NCI-H2029 (cell line): ENCODE measurements around the gene PLCG2.
"Not testable (repeated sequence)": the region's sequence is repeated elsewhere in the genome, so short reads cannot be mapped to it uniquely, and the experiment has no call there.

Experiments
- DNase-seq: peaks from one replicate; lab custom pipeline; 2025; lab: John Stamatoyannopoulos, UW

Gene PLCG2

DNA sequence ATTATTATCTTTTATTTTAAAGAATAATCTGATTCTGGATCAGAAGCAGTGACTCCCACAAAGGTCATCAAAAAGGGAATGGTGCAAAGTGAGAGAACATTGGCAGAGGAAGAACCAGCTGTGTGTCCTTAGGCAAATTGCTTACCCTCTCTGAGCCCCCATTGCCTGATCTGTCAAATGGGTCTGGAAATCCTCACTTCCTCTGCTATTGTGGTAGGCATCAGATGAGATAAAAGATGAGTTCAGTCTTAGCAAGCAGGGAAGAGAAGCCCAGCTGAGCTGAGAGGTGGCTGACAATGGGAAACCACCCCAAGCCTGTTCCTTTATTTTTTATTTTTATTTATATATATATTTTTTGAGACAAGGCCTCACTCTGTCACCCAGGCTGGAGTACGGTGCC lies 24.2 kb upstream of the PLCG2 start:
- DNase-seq, result no peak

DNA sequence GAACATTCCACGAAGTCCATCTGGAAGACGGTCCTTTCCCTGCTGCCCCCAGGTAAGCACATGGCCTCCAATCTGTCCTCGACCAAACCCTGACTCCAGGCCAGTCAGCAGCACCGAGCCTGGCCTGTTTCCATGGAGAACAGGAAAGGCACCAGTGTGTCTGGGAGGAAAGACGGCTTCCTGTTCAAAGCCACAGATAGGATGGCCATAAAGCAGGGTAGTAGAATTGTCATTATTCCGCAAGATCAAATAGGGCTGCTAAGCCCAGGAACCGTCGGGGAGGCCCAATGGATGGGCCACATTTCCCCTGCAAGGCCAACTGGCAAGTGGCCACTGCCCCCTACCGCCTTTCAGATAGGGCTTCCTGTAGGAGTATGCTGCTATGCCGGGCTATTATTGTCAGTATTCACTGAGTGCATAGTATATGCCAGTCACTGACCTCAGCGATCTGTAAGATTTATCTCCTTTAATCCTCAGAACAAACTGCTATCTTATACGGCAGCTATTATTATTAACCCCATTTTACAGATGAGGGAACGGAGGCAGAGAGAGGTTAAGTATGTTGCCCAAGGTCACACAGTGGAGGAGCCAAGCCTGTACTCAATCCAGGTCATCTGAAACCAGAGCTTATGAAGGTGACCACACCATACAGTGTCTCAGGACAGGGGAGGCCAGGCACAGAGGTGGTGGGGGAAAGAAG lies 23.0 kb upstream of the PLCG2 start:
- no peak for DNase-seq

DNA sequence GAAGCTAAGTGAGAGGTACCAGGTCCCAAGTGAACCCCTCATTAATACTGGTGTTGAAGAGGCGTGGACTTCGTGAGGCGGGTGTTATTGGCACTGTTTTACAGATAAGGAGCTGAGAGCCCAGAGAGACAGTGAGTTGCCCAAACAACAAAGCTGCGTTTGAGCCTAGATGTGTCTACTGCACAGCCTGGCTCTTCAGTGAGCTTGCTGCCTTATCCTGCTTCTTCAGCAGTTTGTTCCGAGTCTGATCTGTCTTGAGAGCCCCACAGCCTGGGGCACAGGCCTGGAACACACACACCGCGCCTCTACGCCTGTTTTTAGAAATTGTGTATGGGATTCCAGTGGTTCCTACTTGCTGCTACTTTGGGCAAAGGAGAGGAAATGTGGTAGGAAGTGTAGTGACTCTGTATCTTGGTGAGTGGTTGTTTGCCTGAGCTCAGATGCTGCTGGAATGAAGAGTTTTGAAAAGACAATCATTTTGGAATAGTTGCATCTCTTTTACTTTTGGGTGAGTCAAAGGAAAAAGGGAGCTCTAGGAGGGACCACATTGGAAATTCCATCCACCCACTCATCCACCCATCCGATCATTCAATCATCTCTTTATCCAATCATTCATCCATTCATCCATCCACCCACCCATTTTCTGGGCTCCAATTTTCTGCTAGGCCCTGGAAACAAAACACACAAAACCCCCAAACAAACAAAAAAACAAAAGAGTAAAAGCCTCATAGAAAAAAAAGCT lies 22.3 kb upstream of the PLCG2 start:
- no peak for DNase-seq

DNA sequence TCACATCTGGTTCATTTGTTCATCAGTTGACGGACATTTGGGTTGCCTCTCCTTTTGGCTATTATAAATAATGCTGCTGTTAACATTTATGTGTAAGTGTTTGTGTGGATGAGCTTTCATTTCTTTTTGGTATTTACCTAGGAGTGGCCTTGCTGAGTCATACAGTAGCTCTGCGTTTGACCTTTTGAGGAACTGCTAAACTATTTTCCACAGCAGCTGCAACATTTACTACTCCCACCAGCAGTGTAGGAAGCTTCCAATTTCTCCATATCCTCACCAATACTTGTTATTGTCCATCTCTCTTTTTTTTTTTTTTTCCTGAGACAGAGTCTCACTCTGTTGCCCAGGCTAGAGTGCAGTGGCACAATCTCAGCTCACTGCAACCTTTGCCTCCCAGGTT lies 20.7 kb upstream of the PLCG2 start:
- no peak for DNase-seq

DNA sequence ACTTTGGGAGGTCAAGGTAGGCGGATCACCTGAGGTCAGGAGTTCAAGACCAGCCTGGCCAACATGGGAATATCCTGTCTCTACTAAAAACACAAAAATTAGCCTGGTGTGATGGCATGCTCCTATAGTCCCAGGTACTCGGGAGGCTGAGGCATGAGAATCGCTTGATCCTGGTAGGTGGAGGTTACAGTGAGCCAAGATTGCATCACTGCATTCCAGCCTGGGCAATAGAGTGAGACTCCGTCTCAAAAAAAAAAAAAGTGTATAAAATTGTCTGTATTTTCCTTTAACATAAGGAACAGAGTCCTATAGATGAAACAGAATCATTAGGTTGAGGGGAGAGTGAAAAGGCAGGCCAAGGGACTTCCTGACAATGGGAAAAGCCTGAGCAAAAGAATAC lies 16.8 kb upstream of the PLCG2 start:
- not testable (repeated sequence) for DNase-seq

DNA sequence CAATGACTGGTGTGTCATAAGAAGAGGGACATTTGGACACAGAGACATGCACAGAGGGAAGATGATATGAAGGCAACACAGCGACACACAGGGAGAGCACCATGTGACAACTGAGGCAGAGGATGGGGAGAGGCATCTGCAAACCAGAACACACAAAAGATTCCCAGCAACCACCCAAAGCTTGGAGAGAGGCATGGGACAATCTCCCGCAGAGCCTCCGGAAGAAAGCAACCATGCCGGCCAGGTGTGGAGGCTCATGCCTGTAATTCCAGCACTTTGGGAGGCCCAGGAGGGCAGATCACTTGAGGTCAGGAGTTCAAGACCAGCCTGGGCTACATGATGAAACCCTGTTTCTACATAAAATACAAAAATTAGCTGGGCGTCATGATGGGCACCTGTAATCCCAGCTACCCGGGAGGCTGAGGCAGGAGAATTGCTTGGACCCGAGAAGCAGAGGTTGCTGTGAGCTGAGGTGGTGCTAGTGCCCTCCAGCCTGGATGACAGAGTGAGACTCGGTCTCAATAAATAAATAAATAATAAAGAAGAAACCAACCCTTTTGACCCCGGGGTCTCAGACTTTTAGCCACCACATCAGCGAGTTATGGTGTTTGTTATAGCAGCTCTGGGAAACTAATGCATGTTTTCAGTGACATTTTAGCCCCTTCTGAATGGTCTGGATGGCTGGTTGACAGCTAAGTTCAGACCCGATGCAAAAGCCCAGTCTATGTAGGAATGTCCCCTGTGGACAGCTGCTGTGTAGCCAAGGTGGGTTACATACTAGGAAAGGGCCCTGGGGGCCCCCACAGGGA lies 13.8 kb upstream of the PLCG2 start:
- DNase-seq, result no peak

DNA sequence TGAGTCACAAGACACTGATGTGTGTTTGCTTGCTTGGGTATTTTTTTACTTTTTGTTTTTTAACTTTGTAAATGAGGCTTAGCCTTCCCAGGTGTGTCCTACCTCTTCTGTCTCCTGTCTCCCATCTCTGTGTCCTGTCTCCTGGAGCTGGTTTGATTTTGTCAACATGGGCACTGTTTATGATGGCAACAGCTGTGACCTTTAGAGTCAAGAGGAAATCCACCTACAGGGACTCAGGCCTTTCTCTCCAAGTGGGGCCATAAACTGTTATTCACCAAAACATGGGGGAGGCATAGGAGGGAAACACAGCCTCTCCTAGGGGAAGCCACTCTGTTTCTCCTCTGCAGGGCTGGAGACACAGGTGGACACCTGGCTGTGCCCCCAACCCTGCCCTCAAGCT lies 13.1 kb upstream of the PLCG2 start:
- no peak for DNase-seq

DNA sequence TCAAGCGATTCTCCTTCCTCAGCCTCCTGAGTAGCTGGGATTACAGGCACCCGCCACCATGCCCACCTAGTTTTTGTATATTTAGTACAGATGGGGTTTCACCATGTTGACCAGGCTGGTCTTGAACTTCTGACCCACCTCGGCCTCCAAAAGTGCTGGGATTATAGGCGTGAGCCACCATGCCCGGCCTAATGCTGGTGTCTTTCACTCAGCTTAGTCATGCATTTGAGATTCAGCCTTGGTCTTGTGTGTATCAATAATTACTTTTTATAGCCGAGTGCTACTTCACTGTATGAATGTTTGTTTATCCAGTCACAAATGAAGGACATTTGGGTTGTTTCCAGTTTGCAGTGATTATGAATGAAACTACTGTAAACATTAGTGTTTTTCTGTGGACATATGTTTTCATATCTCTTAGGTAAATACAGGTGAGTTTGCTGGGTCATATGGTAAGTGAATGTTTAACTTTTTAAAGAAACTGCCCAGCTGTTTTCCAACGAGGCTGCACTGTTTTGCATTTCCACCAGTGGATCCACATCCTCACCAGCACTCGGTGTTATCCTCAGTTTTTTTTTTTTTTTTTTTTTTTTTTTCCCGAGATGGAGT lies 11.0 kb upstream of the PLCG2 start:
- peak; percentile 66 for DNase-seq

DNA sequence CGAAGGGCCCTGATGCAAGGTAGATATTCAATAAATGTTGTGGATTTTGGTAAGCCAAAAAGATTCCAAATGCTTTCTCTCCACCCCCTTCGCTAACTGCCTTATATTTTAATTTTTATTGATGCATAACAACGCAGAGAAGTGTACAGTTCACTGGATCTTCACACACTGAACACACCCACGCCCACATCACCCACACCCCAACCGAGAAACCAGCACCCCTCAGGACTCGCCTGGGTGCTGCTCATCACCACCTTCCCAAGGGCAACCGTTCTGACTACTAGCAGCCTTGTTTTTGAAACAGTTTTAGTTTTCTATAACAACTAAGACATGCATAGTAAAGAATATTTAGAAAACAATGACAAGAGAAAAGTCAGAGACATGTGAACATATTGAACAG lies 9.1 kb upstream of the PLCG2 start:
- no peak for DNase-seq

DNA sequence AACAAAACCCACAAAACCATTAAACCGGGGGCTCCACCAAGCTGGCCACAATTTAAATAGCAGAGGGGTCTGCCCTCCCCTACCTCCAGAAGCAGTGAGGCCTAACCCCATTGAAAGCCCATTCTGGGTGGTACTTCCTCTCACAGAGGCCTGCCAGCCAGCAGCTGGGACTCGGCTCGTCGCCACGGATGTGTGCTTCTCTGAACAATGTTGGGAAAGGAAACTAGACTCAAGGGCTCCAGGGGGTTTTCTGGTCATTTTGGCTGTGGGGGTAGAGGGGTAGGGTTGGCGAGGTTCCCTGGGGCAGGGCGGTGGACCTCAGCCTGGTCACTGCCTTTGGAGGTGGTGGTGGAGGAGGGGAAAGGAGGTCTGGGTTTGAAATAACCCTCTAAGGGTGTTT lies 4.7 kb upstream of the PLCG2 start:
- DNase-seq, result no peak

DNA sequence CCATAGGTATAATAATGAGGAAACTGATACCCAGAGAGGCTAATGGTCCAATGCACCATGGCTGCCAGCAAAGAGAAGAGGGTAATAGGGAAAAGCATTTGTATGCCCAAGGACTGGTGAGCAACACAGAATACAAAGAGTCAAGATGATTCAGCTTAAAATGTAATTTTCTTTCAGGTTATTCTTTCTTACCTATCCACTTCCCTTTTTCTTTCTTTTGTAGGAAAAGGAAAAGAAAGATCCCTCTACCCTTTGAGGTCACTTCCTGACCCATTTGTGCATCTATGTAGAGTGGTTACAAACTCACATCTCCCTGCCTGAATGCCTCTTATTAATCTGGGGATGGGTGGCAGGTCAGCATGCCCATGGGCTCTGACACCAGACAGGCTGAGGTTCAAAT lies 3.5 kb upstream of the PLCG2 start:
- DNase-seq, result no peak

DNA sequence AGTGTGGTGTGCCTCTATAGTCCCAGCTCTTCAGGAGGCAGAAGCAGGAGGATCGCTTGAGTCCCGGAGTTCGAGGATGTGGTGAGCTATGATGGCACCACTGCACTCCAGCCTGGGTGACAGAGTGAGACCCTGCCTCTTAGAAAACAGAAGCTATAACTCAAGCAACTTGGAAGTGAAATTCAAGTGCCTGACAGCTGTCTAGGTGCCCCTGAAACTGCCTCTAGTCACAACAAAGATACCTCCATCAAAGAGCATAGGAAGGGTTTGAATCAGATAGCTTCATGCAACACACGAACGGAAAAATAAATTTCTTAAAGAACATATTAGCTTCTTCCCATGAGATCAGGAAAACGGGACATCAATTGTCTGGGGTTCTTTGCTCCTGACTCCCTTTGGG lies 860 bp upstream of the PLCG2 start:
- no peak for DNase-seq

DNA sequence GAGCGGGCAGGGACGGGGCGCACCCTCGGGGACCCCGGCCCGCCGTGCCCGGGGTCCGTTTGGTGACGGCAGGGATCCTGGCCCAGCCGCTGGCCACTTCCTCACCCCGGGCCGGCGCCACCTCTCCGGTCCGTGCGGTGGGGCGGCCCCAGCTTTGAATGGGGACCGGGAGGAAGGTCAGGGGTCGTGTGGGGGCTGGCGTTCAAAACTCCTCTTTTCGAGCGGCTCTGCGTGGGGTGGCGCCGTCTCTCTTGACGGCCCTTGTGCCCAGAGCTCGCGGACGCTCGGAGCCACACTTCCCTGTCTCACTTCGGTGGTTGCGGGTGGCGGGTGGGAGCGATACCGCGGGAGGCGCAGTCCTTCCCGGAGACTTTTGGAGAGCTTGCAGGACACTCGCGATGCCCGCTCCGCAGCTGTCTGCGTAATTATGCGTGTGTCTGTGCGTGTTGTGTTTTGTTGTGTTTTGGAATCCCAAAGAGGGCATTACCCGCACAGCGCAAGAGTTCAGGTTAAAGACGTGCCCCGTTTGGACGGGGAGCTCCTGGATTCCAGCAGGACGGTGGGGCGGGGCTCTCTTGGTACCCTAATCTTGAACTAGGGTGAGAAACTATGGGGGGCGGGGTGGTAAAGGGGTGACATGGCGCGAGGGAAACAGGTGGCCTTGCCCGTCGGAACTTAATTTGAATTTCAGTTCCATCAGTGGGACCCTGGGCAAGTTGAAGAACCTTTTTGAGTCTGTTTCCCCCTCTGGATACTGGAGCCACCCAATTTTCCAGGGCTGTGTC lies 637 bp downstream of the PLCG2 start:
- DNase-seq, result no peak

DNA sequence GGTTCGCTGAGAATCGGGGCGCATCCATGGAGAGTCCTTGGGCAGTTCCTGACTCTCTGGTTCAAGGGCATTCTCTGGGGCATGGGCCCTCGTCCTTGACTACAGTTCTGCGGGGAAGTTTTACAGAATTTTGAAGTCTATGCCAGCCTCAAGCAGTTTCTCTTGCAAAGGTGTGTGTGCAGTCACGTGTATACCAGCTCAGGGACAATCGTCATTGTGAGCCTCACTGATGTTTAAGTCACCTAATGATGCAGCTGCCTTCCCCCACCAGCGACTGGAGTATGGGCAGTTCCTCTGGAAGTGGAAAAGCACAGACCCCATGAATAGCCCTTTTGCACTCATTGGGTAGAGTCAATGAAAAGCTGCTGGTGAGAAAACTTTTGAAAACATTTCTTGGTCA lies 1.3 kb downstream of the PLCG2 start:
- no peak for DNase-seq

DNA sequence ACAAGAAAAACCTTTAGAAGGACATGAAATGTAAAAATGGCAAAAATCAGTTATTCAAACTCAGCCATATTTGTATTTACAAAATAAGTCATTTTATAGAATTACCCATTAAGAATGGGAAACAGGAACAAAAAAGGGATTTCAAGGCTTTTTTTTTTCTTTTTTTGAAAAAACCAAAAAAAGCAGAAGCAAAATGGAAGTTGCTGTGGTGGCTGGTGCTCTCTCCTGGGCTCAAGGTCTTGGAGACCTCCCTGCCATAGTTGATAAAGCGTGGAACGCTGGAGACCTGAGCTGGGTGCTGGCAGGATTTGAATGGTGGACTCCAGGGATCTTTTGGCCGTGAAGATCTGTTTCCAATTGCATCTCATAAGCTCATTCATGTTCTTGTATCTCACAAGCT lies 3.1 kb downstream of the PLCG2 start:
- DNase-seq, result no peak

DNA sequence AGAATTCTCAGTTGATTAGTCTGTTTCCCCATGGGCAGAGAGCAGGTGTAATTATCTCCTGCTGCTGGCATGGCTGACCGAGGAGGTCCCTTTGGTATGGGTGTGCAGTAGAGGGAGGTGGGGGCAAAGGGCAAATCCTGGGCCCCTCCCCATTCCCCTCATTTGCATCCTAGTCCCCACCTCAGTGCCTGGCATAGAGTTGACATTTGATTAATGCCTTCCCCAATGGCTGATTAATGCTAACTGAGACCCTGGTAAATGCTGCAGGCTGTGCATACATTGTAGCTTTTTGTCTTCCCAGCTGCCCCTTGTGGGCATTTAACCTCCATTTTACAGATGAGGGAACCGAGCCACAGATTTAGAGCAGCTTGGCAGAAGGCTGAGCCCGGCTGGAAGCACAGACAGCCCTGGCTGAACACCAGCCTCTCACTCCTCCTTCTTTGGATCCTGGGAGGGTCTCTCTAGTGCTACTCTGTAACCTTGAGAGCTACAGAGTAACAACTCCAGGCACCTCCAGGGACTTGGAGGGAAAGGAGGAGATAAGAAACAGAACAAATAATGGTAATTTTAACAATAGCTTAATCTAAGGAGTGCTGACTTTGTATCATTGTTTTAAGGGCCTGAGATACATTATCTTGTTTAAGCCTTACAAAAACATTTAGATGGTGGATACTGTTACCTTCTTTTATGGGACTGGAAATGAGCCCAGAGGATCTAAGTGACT lies 5.1 kb downstream of the PLCG2 start:
- DNase-seq, result no peak

DNA sequence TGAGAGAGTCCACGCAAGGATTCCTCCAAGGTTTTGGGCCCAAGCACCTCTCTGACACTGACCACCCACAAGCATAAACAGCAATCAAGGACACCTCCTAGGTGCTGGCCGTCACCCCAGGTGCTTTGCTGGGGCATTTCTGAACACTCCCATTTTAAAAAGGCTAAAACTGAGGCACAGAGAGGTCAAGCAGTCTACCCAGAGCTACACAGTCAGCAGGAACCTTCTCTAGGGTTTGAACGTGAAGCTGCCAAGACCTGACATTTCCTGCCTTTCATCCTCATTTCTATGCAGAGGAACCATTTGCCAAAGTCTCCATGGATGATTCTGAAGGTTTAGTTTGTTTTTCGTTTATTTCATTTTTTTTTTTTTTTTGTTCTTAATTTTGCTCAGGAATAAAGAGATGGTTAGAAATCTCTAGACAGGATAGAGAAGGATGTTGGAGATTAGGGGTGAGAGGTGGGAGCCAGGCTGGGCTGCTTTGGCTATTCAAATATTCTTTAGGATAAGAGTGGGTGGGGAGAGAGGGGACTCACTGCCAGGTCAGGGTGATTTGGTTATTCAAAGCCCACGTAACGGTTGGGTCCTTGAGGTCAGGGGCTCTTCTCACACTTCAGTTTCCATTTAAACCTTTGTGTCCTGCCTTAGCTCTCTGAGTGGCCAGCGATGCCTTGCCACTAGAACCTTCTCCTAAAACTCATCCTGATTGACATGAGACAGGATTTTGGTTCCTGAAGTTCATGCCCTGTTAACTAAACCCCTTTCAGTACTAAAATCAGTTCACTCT lies 6.2 kb downstream of the PLCG2 start:
- DNase-seq, result no peak

DNA sequence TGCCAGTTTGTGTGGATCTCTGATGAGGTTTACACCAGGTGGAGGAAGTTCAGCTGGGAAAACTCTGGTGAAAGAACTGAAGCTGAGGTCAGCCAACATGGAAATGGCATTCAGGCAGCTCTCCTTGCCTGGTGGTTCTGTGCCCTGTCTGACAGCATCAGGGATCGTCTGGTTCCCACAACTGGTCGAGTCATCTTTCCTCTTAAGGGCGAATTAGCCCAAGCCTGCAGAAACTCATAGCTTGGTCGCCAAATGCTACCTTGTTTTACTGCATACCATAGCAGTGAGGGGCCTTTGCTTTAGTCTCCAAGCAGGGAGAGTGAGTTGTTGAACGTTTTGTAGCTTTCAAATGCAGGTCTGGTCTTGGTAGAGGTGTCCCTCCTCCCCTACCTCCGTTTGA lies 7.2 kb downstream of the PLCG2 start:
- DNase-seq, result no peak

DNA sequence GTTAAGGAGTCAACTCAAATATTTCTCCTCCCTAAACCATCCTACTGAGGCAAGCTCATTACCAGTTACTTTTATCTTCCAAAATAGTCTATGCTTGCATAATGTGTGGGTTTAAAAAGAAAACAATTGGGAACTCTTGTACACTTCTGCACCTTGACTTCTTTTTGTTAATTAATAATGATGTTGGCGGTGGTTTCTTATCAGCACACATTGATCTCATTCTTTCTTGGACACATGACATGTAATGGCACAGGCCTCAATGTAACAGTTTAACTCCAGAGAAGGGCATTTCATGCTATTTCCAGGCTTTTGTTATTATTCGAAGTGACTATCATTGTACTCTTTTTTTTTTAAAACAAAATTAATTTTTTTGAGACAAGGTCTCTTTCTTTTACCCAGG lies 7.8 kb downstream of the PLCG2 start:
- no peak for DNase-seq

DNA sequence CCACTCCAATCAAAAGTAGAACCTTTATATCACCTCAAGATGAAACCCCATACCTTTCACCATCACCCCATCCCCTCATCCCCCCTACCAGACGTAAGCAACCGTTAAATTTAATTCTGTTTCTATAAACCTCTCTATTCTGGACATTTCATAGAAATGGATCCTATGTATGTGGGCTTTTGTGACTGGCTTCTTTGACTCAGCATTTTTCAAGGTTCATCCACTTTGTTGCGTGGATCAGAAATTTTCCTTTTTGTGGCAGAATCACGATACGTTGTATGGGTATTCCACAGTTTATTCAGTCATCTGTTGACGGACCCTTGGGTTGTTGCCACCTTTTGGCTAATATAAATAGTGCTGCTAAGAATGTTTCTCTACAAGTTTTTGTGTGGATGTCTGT lies 8.6 kb downstream of the PLCG2 start:
- no peak for DNase-seq
